ENCODE measurements around the gene SUZ12. TPM values are rescaled to one million over a fixed set of nuclear protein-coding genes. Genes with fewer than 3 reads are reported as not detected.

Gene SUZ12
- total and polyA plus RNA-seq, 9 of the 15 experiments (the other 6 are each of a cell fraction or from before 2014, with no cell fraction given) = 19.5 to 64.3 (median 47.2) TPM

GRCh38 chr17:31903401-31903800, 33.4 kb upstream of the SUZ12 start:
- in situ Hi-C loops (cut with MboI) = no loop called here
- H3K27ac ChIP-seq (ENCODE audit: extremely low read depth, low read depth, low read length) = no peak overlapping the region
- ChIA-PET POLR2A (interaction anchor here (0.5 kb wide), 1 partner anchor 945 kb away, joined by 3 read pairs; no protein-coding TSS in a partner anchor), CTCF (ENCODE audit: low intra/inter-chr PET ratio) (no interaction called here)
- H3K27me3 ChIP-seq (ENCODE audit: control insufficient read depth in 2 of 2, insufficient read depth in 2 of 2, low read length in 2 of 2) = no peaks in the 10 kb centered on the region
- no TSS peak for BruUV-seq (replicated peaks)
- no peaks in the 10 kb centered on the region for H3K9me3 ChIP-seq (replicated peaks; ENCODE audit: control insufficient read depth, insufficient read depth, low read depth, low read length)
- peaks cover 0 to 4% of the 10 kb centered on the region in 2 experiments; a peak in 1 of 5 replicates for H3K4me1 ChIP-seq (replicated peaks in 1 of 2; ENCODE audit: control insufficient read depth in 2 of 2, insufficient read depth in 2 of 2, low read length in 2 of 2)
- H3K36me3 ChIP-seq (ENCODE audit: control insufficient read depth, insufficient read depth, low read length) = peaks cover 14% of the 10 kb centered on the region; the same call in 2 of the 3 replicates
- H3K9ac ChIP-seq (ENCODE audit: insufficient read depth in 1 of 2, low read depth in 2 of 2, low read length in 2 of 2) = no peak overlapping the region
- FAIRE-seq (no peak), DNase-seq (ENCODE audit: extremely low read depth in 1 of 4, low spot score in 3 of 4) (no peak), ATAC-seq (no peak)
- WGBS (ENCODE audit: insufficient coverage, low coverage, missing lambda C conversion rate) = 90% methylated on average over 14 of the region's 16 CpGs
- intact Hi-C loops (cut with micrococcal nuclease) = no loop called here
- 0 out of 2 replicates have a peak, but pooled peaks cover 2% of the 10 kb centered on the region for H4K20me1 ChIP-seq (replicated peaks; ENCODE audit: control insufficient read depth, insufficient read depth, low read length)
- peaks cover 32% of the 10 kb centered on the region for H3K79me2 ChIP-seq (ENCODE audit: control insufficient read depth, insufficient read depth, low read length)
- H3K9me1 ChIP-seq (ENCODE audit: control insufficient read depth, insufficient read depth, low read length) = no peaks in the 10 kb centered on the region
- TF ChIP-seq CREB1 (IDR thresholded peaks at IDR 0.05) (no peak), CREB1 (CRISPR knock-in tag; IDR thresholded peaks at IDR 0.05) (no peak), RBM17 (IDR thresholded peaks at IDR 0.05; ENCODE audit: borderline replicate concordance, low read depth, low read length) (no peak), SRSF3 (IDR thresholded peaks at IDR 0.05; ENCODE audit: insufficient read depth, low read length) (no peak), PRPF4 (IDR thresholded peaks at IDR 0.05; ENCODE audit: insufficient read depth, low read depth, low read length, poor library complexity, severe bottlenecking) (no peak), MTF1 (CRISPR knock-in tag; IDR thresholded peaks at IDR 0.05; ENCODE audit: borderline replicate concordance) (no peak), MEF2A (IDR thresholded peaks at IDR 0.05; ENCODE audit: control insufficient read depth, low read depth, low read length) (no peak), ZNF561 (CRISPR knock-in tag; conservative IDR thresholded peaks at IDR 0.05) (no peak), GATAD2A (IDR thresholded peaks at IDR 0.05) (no peak), MECOM (CRISPR knock-in tag; IDR thresholded peaks at IDR 0.05) (no peak)
- H3K4me3 ChIP-seq = no peak overlapping the region
- H3K4me2 ChIP-seq (ENCODE audit: insufficient read depth, low read length) = no peak overlapping the region
- H2AFZ ChIP-seq (ENCODE audit: low read depth, low read length) = no peak overlapping the region

Data from K562 (cell line).